ENCODE results near the gene MAP2K3.
A peak's percentile ranks its signal among the peaks of the same experiment; 100 is the strongest.

MAP2K3 gene

GRCh38 chr17:21284319-21285163 is at the start of gene MAP2K3:
TSS of gene MAP2K3 (plus strand) at chr17:21284711. CDS start at chr17:21284921, 210 bp downstream.
- peak; percentile 97 for DNase-seq (ENCODE audit: low spot score)

GRCh38 chr17:21235921-21236320 is 48.6 kb upstream of the MAP2K3 start:
- no peak for DNase-seq (ENCODE audit: low spot score)

GRCh38 chr17:21239680-21240368 is 44.7 kb upstream of the MAP2K3 start:
- peak; percentile 58 for DNase-seq (ENCODE audit: low spot score)

- no peak for DNase-seq (ENCODE audit: low spot score)
Observed at GRCh38 chr17:21240369-21241055, 44.0 kb upstream of the MAP2K3 start.

- DNase-seq (ENCODE audit: low spot score): no peak
Observed at GRCh38 chr17:21241564-21241963, 42.9 kb upstream of the MAP2K3 start.

- peak; percentile 32 for DNase-seq (ENCODE audit: low spot score)
Observed at GRCh38 chr17:21242026-21242697, 42.3 kb upstream of the MAP2K3 start.

- DNase-seq (ENCODE audit: low spot score): no peak
Observed at GRCh38 chr17:21242780-21243515, 41.6 kb upstream of the MAP2K3 start.

- DNase-seq (ENCODE audit: low spot score): no peak
Observed at GRCh38 chr17:21243516-21244303, 40.8 kb upstream of the MAP2K3 start.

GRCh38 chr17:21245639-21246084 is 38.8 kb upstream of the MAP2K3 start:
- DNase-seq (ENCODE audit: low spot score): no peak

GRCh38 chr17:21246698-21247097 is 37.8 kb upstream of the MAP2K3 start:
- DNase-seq (ENCODE audit: low spot score): no peak

- DNase-seq (ENCODE audit: low spot score): no peak
Observed at GRCh38 chr17:21247552-21248258, 36.8 kb upstream of the MAP2K3 start.

GRCh38 chr17:21248500-21248899 is 36.0 kb upstream of the MAP2K3 start:
- no peak for DNase-seq (ENCODE audit: low spot score)

GRCh38 chr17:21249086-21249795 is 35.3 kb upstream of the MAP2K3 start:
- no peak for DNase-seq (ENCODE audit: low spot score)

- DNase-seq (ENCODE audit: low spot score): no peak
Observed at GRCh38 chr17:21249920-21250703, 34.4 kb upstream of the MAP2K3 start.

GRCh38 chr17:21250854-21251253 is 33.7 kb upstream of the MAP2K3 start:
- DNase-seq (ENCODE audit: low spot score): no peak

GRCh38 chr17:21251337-21252010 is 33.0 kb upstream of the MAP2K3 start:
- DNase-seq (ENCODE audit: low spot score): no peak

GRCh38 chr17:21252289-21252795 is 32.2 kb upstream of the MAP2K3 start:
- DNase-seq (ENCODE audit: low spot score): no peak

Data from AG08395 (cell line).